ENCODE measurements around the gene GP1BB.

The GP1BB gene

GRCh38 chr22:19716829-19717105 is 6.6 kb upstream of the GP1BB start:
- no peak overlapping the region for H3K27ac ChIP-seq
- TF ChIP-seq CTCF (IDR thresholded peaks at IDR 0.05): no peak
- H3K4me3 ChIP-seq: no peak overlapping the region
- no peak for DNase-seq (ENCODE audit: low spot score)

DNA sequence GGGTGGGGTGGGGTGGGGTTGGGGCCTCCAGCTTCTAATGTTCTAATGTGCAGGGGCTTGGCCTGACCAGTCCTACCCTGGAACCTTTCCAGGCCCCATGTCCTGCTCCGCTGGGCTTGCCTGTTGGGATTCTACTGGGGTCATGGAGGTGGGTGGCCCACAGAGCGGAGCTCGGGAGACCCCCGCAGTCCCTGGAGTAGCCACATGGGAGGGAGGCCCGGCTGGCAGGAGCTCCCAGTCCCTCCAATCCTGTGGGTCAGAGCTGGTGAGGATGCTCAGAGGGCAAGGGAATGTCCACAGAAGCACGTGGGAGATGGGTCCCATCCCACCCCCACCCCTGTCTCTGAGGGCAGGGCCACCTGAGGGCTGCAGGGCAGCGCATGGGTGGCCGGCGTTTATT is 6.2 kb upstream of the GP1BB start:
- Histone ChIP-seq H3K4me3 (peak overlapping the region; percentile 78), H3K27ac (no peak overlapping the region)
- no peak for TF ChIP-seq CTCF (IDR thresholded peaks at IDR 0.05)
- no peak for DNase-seq (ENCODE audit: low spot score)

DNA sequence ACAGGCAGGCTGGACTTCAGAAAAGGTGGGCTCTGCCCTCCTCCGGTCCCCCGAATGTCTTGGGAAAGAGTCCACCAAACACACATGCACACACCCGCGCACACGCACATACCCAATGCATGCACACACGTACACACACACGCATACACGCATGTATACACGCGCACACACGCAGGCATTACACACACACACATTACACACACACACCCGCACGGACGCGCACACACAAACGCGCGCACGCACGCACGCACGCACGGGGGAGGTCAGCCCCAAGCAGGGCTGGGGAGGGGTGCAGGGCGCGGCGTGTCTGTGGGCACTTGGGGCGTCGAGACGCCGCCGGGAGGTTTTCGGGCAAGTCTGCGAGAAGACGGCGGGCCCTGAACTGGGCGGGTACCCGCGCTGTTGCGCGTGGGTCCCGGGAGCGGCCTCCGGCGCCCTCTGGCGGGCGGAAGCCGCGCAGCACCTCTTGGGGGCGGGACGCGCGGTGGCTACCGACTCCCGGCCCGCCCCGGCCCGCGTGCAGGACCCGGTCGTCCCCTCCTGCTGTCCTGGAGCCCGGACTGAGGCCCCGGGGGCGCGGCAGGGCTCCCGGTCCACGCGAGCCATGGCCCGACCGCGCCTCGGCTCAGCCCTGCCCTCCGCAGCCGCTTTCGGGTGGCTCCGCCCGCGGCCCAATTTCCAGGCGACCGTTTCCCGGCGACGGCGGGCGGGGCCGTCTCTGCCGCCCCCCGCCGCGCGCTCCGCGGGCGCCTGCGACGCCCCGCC is 5.5 kb upstream of the GP1BB start:
- Histone ChIP-seq H3K27ac (peak overlapping the region; percentile 63 to 86), H3K4me3 (peak overlapping the region; percentile 78)
- DNase-seq (ENCODE audit: low spot score): no peak
- peak; percentile 97 for TF ChIP-seq CTCF (IDR thresholded peaks at IDR 0.05)

DNA sequence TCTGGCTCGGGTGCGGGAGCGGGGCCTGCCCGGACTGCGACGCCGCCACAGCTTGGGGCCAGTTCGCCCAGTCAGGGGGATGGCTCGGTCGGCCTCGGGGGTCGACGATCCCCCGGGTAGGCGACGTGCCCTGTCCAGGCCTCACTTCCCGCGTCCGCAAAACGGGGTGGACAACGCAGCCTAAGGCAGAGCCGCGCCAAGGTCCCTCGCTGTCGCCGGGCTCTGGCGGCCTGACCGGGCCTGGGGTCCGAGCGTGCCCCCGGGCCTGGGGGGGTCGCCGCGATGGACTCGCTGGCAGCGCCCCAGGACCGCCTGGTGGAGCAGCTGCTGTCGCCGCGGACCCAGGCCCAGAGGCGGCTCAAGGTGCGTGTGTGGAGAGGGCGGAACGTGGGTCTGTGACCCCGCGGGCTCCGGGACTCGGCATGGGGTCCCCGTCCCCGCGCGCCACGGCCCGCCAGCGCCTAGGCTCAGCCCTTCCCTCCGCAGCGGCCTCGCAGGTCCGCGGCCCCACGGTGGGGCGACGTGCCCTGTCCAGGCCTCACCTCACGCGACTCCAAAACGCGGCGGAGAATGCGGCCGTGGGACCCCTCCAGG is 4.8 kb upstream of the GP1BB start:
- H3K27ac ChIP-seq: peak overlapping the region; percentile 63 to 86
- DNase-seq (ENCODE audit: low spot score): no peak
- TF ChIP-seq CTCF (IDR thresholded peaks at IDR 0.05): no peak
- peak overlapping the region; percentile 78 for H3K4me3 ChIP-seq

- H3K27ac ChIP-seq: peak overlapping the region; percentile 63 to 86
- no peak for DNase-seq (ENCODE audit: low spot score)
- TF ChIP-seq CTCF (IDR thresholded peaks at IDR 0.05): no peak
- H3K4me3 ChIP-seq: peak overlapping the region; percentile 78
These were observed 4.3 kb upstream of the GP1BB start for GRCh38 chr22:19719050-19719482.

DNA sequence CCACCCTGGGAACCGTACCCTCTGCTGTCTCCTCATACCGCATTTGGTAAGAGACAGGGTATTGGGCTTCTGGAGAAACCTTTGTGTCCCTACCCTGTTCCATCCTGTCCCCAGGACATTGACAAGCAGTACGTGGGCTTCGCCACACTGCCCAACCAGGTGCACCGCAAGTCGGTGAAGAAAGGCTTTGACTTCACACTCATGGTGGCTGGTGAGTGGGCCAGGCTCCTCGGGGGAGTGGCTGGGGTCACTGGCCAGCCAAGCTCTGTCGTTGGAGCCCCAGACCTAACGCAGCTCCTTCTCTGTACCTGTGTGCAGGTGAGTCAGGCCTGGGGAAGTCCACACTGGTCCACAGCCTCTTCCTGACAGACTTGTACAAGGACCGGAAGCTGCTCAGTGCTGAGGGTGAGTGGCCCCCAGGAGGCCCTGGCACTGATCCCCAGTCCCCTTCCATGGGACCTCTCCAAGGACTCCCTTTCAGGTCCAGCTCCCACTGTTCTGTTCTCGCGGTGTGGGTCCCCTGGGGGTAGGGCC is 3.8 kb upstream of the GP1BB start:
- no peak for DNase-seq (ENCODE audit: low spot score)
- Histone ChIP-seq H3K4me3 (peak overlapping the region; percentile 78), H3K27ac (peak overlapping the region; percentile 63 to 86)
- no peak for TF ChIP-seq CTCF (IDR thresholded peaks at IDR 0.05)
